Thyroid gland (tissue), 4 donors: ENCODE results near the gene RPP25L. TPM values are rescaled to one million over a fixed set of nuclear protein-coding genes. Genes with fewer than 3 reads are reported as not detected.

ENCODE experiments used
- DNase-seq, 2 donors: peaks; one replicate each; pipeline ENCODE4 v3.0.0-alpha.2; 2019
- H3K27ac ChIP-seq, 3 donors: fragments of 200-600 bp; sonication (generic); 1 replicate in 2 of 3; 2 replicates in 1 of 3; pipeline ENCODE4 v1.5.1; 2016 to 2019; ENCODE audit warnings: mild to moderate bottlenecking in 1 of 3, moderate library complexity in 1 of 3
- H3K27me3 ChIP-seq: fragments of 200-600 bp; sonication (generic); one replicate; pipeline ENCODE4 v1.5.1; 2019
- H3K36me3 ChIP-seq, 2 donors: fragments of 200-600 bp; sonication (generic); one replicate each; pipeline ENCODE4 v1.5.1; 2016 to 2019
- H3K4me1 ChIP-seq, 2 donors: fragments of 200-600 bp; sonication (generic); one replicate each; pipeline ENCODE4 v1.5.1; 2017 to 2019
- H3K4me3 ChIP-seq, 3 donors: fragments of 200-600 bp; sonication (generic); replicated peaks in 1 of 3; 1 replicate in 2 of 3; 2 replicates in 1 of 3; pipeline ENCODE4 v1.5.1; 2016; ENCODE audit warnings: mild to moderate bottlenecking in 1 of 3
- H3K9me3 ChIP-seq: fragments of 200-600 bp; sonication (generic); one replicate; pipeline ENCODE4 v1.5.1; 2017
- CTCF ChIP-seq, 6 experiments: fragments of 200-600 bp in 3 of 6; fragments of 450-650 bp in 3 of 6; sonication (generic) in 3 of 6; IDR thresholded peaks; one replicate each; pipeline ENCODE4 v1.5.1; 2016 to 2019; ENCODE audit warnings: antibody characterized with exemption in 6 of 6, mild to moderate bottlenecking in 2 of 6, inconsistent platforms in 1 of 6, moderate library complexity in 1 of 6
- POLR2A ChIP-seq, 2 donors: fragments of 450-650 bp; IDR thresholded peaks; one replicate each; pipeline ENCODE4 v1.6.1; 2017; ENCODE audit warnings: antibody characterized with exemption in 2 of 2, mild to moderate bottlenecking in 2 of 2, moderate library complexity in 1 of 2
- WGBS, 2 donors: methylation state at CpG; one replicate each; pipeline ENCODE4 v1.1.5; 2017; 5-methylcytosine and 5-hydroxymethylcytosine counted together
- intact Hi-C: fragments of 100-400 bp; cut with DNase I; formaldehyde crosslinking; loops from one replicate; pipeline ENCODE4 v1.15.1; 2023
- total RNA-seq, 4 donors: library from RNA; depleted of rRNA; stranded (reverse); fragments of >200 nt; gene quantifications; one replicate each; pipeline ENCODE4 v1.2.3, GENCODE V29; 2016

The RPP25L gene
- total RNA-seq, 4 donors from 2014 or later: 20.7 to 39.0 (median 25.8) TPM

GRCh38 chr9:34606905-34607304 is 5.0 kb downstream of the RPP25L start:
- no peaks in the 10 kb centered on the region for H3K27me3 ChIP-seq
- H3K9me3 ChIP-seq: no peaks in the 10 kb centered on the region
- intact Hi-C loops: no loop called here
- H3K4me3 ChIP-seq: no peak overlapping the region
- H3K36me3 ChIP-seq: no peaks in the 10 kb centered on the region
- H3K4me1 ChIP-seq: peaks cover 9% of the 10 kb centered on the region in 2 donors
- DNase-seq: no peak
- TF ChIP-seq POLR2A (IDR thresholded peaks at IDR 0.05) (no peak), CTCF (IDR thresholded peaks at IDR 0.05) (no peak)
- H3K27ac ChIP-seq: no peak overlapping the region
- 83 to 85% methylated on average over 3 of the region's 3 CpGs for WGBS, 2 donors

GRCh38 chr9:34606190-34606589 is 5.7 kb downstream of the RPP25L start:
- Histone ChIP-seq H3K9me3 (no peaks in the 10 kb centered on the region), H3K27me3 (no peaks in the 10 kb centered on the region), H3K4me1 (peaks cover 5 to 6% of the 10 kb centered on the region in 2 donors), H3K36me3 (no peaks in the 10 kb centered on the region), H3K27ac (no peak overlapping the region), H3K4me3 (no peak overlapping the region)
- no peak for DNase-seq
- intact Hi-C loops: no loop called here
- TF ChIP-seq POLR2A (IDR thresholded peaks at IDR 0.05) (no peak), CTCF (IDR thresholded peaks at IDR 0.05) (no peak)

GRCh38 chr9:34603610-34604231 is 8.2 kb downstream of the RPP25L start:
- WGBS, 2 donors: 52 to 53% methylated on average over 4 of the region's 4 CpGs
- H3K4me3 ChIP-seq: no peak overlapping the region
- peak; percentile 74 to 91 (median 82) for TF ChIP-seq CTCF (IDR thresholded peaks at IDR 0.05)
- no peak for TF ChIP-seq POLR2A (IDR thresholded peaks at IDR 0.05)

GRCh38 chr9:34601937-34602573 is 9.8 kb downstream of the RPP25L start:
- intact Hi-C loops: no loop called here
- H3K9me3 ChIP-seq: no peaks in the 10 kb centered on the region
- H3K27ac ChIP-seq: no peak overlapping the region
- no peaks in the 10 kb centered on the region for H3K36me3 ChIP-seq
- H3K4me1 ChIP-seq: no peaks in the 10 kb centered on the region
- no peak for DNase-seq
- TF ChIP-seq CTCF (IDR thresholded peaks at IDR 0.05) (no peak), POLR2A (IDR thresholded peaks at IDR 0.05) (no peak)
- H3K27me3 ChIP-seq: no peaks in the 10 kb centered on the region
- WGBS, 2 donors: 71 to 76% methylated on average over 6 of the region's 6 CpGs
- no peak overlapping the region for H3K4me3 ChIP-seq

More at GRCh38 chr9:34603610-34604231, 8.2 kb downstream of the RPP25L start:
- no peaks in the 10 kb centered on the region for H3K27me3 ChIP-seq
- intact Hi-C loops: no loop called here
- no peaks in the 10 kb centered on the region for H3K4me1 ChIP-seq
- H3K27ac ChIP-seq: no peak overlapping the region
- no peaks in the 10 kb centered on the region for H3K36me3 ChIP-seq
- peak; percentile 80 to 84 for DNase-seq
- no peaks in the 10 kb centered on the region for H3K9me3 ChIP-seq

- intact Hi-C loops: no loop called here
- Histone ChIP-seq H3K27me3 (no peaks in the 10 kb centered on the region), H3K4me1 (no peaks in the 10 kb centered on the region), H3K4me3 (no peak overlapping the region), H3K9me3 (no peaks in the 10 kb centered on the region), H3K27ac (no peak overlapping the region), H3K36me3 (no peaks in the 10 kb centered on the region)
- TF ChIP-seq CTCF (IDR thresholded peaks at IDR 0.05): no peak
- no peak for TF ChIP-seq POLR2A (IDR thresholded peaks at IDR 0.05)
- WGBS, 2 donors: 20 to 38% methylated on average over 1 of the region's 1 CpG
- DNase-seq: no peak
Measured at GRCh38 chr9:34600908-34601307, 11.0 kb downstream of the RPP25L start.
